GM12875 (cell line): ENCODE results near the gene LIF.
"Not testable (repeated sequence)": the region's sequence is repeated elsewhere in the genome, so short reads cannot be mapped to it uniquely, and the experiment has no call there.

Experiments used
- H3K4me3 ChIP-seq: one replicate; pipeline ENCODE4 v1.5.1; 2011; ENCODE audit warnings: low read depth, low read length, control low read depth
- TF ChIP-seq, protein P1 (sequence below): IDR thresholded peaks from 2 replicates; pipeline ENCODE4 v1.5.1; 2011; ENCODE audit warnings: low read depth, mild to moderate bottlenecking, control low read depth, inconsistent platforms, low read length, moderate library complexity, borderline replicate concordance; ENCODE audit not compliant: insufficient read depth

The LIF gene

DNA sequence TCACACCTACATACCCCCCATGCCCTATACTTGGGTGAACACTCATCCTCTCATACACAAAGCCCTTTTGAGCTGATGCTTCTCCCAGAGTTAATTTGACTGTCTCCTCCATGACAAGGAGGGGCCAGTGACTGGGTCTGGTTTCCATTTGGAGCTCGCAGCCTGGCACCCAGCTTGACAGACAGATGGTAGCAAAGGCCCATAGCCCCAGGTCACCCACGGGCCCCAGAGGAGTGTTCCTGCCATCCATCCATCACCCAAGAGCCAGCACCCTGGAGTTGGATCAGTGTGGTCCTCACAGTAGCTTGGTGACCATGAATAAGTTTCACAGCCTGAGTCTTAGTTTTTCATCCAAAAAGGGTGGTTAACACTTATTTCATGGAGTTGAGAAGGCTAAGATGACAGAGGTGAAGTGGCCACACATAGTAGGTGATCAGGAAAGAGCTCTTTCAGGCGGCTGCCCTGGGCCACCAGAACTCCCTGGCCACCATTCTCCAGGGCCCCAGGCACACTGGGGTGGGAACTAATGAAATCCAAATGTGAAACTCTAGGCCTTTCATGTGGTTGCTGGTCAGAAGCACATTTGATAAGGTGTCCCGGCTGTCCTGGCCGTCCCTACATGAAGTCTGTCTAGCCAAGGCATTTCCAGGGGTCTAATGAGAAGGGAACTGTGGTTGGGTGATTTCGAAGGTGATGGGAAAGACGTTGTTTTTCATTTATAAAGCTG, 42.4 kb downstream of the LIF start:
- TF ChIP-seq, protein P1, sequence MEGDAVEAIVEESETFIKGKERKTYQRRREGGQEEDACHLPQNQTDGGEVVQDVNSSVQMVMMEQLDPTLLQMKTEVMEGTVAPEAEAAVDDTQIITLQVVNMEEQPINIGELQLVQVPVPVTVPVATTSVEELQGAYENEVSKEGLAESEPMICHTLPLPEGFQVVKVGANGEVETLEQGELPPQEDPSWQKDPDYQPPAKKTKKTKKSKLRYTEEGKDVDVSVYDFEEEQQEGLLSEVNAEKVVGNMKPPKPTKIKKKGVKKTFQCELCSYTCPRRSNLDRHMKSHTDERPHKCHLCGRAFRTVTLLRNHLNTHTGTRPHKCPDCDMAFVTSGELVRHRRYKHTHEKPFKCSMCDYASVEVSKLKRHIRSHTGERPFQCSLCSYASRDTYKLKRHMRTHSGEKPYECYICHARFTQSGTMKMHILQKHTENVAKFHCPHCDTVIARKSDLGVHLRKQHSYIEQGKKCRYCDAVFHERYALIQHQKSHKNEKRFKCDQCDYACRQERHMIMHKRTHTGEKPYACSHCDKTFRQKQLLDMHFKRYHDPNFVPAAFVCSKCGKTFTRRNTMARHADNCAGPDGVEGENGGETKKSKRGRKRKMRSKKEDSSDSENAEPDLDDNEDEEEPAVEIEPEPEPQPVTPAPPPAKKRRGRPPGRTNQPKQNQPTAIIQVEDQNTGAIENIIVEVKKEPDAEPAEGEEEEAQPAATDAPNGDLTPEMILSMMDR, result no peak
- no peak overlapping the region for H3K4me3 ChIP-seq

DNA sequence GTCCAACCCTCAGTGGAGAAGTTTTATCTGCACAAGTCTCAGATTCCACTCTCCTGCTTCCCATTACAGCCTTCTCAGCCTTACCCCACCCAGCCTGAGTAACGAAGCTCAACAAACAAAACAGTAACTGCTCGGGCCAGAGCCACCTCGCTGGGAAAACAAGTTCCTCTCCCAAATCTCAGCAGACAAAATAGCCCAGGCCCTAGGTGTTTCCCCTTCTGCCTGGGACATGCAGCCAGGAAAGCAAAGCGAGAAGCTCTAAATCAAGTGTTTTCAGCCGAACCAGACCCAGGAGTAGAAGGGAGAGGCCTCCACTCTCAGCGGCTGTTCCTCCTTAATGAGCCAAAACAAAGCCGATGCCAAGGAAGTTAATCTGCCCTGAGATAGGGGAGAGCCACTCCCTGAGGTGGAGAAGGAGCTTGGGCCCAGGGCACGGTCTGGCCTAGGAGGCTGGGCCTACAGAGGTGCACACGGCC, 44.0 kb downstream of the LIF start:
- TF ChIP-seq, protein P1, result no peak
- no peak overlapping the region for H3K4me3 ChIP-seq

DNA sequence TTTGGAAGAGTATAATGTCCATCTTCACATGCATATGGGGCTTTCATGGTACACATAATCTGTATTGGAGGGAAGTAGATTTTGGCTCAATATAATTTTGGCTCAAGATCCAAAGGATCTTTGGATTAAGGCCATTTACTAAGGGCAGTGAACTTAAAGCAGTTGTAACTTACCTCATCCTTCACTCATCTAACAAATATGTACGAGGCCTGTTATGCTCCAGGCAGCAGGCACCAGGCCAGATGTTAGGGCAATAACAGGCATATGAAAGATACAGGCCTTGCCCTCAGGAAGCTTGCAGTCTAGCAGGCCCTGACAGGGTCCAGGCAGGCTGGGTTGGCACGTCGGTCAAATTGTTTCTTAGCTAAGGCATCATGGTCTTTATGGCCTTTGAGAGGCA, 44.6 kb downstream of the LIF start:
- TF ChIP-seq, protein P1, result no peak
- no peak overlapping the region for H3K4me3 ChIP-seq

DNA sequence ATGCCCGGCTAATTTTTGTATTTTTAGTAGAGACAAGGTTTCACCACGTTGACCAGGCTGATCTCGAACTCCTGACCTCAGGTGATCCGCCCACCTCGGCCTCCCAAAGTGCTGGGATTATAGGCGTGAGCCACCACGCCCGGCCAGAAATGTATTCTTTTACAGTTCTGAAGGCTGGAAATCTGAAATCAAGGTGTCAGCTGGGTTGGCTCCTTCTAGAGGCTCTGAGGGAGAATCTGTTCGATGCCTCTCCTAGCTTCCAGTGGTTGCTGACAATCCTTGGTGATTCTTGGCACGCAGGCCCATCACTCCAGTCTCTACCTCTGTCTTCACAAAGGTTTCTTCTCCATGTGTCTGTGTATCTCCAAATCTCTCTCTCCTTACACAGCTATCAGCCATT, 45.7 kb downstream of the LIF start:
- not testable (repeated sequence) for H3K4me3 ChIP-seq

DNA sequence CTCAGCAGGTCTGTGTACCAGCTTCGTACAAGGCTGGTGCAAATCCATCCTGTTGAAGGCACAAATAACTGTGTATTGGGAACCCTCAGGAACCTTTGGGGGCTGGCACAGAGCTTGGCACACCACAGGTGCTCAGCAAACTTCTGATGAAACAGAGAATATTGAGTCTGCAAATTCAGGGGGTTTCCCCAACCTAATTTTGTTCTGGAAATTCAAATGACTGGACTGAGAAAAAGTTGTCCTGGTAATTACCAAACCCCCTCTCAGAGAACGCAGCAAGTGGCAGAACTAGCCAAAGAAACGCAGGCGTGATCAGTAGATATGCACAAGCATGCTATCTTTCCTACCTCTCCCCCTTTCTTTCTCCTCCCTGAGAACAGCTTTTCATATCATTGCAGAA, 47.6 kb downstream of the LIF start:
- TF ChIP-seq, protein P1, result no peak
- no peak overlapping the region for H3K4me3 ChIP-seq

DNA sequence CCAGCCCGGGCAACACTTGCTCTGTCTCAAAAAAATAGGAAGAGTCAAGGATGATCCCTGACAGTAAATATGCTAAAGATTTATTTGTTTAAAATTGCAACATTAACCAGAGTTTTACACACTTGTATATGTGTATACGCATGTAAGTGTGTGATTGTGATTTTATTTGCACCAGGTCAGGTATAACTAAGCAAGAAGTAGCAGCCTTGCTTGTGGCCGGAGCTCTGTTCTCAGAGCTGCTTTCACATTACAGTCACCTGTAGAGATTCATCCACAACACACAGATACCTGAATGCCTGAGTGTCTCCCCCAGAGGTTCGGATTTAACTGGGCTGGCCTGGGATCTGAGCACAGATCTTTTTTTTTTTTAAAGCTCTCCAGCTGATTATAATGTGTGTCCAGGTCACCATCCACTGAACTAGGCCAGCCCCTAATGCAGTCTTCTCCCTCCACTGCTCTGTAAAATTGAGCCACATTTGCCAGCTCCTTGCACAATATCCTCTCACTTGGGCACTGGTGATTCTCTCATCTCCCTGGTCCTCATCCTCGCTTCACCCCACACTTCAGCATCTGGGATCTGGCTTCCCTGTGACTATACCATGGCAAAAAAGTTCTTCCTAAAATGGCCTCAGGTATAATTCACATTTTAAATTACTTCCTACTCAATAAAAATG, 48.3 kb downstream of the LIF start:
- TF ChIP-seq, protein P1, result no peak
- no peak overlapping the region for H3K4me3 ChIP-seq

DNA sequence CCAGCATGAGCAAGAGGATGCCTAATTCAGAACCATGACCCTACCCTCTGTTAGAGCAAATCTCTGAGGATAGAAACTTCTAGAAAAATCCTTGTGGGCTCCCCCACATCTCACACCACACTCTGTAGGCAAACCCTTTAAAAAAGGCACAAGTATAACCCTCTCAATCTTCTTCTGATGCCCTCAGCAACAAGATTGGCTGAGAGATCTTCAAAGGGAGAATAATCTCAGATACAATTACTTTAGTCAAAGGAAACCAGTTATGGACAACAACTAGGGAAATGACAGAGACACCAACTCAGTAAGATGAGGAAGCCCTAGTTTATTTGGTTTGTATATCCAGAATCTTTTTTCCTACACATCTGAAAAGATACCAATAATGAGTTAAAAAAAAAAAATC, 49.2 kb downstream of the LIF start:
- TF ChIP-seq, protein P1, result no peak
- H3K4me3 ChIP-seq, result no peak overlapping the region
